RWPE1 (cell line): ENCODE measurements around the gene FRAS1.

Experiments used
- CTCF ChIA-PET: fragments of 350-600 bp; sonication (Branson Sonifier 250); formaldehyde crosslinking; extraction: SDS; loops from one replicate; lab custom pipeline; 2021; lab: Yijun Ruan, JAX
- POLR2A ChIA-PET: fragments of 400-600 bp; formaldehyde crosslinking; extraction: SDS; loops from one replicate; lab custom pipeline; 2020; ENCODE audit warnings: antibody characterized with exemption; ENCODE audit not compliant: low non-redundant PET; lab: Yijun Ruan, JAX
- DNase-seq: peaks from one replicate; pipeline ENCODE4 v3.0.0; 2012; ENCODE audit warnings: low spot score
- H3K27ac ChIP-seq: fragments of 450-650 bp; 2 replicates; pipeline ENCODE4 v1.5.1; 2017
- TF ChIP-seq, protein P1 (sequence below): fragments of 450-650 bp; conservative IDR thresholded peaks from 2 replicates; pipeline ENCODE4 v1.5.1; 2017; ENCODE audit warnings: low read depth, mild to moderate bottlenecking

The FRAS1 gene

GRCh38 chr4:78369679-78370078 lies 312.6 kb downstream of the FRAS1 start:
- TF ChIP-seq, protein P1, sequence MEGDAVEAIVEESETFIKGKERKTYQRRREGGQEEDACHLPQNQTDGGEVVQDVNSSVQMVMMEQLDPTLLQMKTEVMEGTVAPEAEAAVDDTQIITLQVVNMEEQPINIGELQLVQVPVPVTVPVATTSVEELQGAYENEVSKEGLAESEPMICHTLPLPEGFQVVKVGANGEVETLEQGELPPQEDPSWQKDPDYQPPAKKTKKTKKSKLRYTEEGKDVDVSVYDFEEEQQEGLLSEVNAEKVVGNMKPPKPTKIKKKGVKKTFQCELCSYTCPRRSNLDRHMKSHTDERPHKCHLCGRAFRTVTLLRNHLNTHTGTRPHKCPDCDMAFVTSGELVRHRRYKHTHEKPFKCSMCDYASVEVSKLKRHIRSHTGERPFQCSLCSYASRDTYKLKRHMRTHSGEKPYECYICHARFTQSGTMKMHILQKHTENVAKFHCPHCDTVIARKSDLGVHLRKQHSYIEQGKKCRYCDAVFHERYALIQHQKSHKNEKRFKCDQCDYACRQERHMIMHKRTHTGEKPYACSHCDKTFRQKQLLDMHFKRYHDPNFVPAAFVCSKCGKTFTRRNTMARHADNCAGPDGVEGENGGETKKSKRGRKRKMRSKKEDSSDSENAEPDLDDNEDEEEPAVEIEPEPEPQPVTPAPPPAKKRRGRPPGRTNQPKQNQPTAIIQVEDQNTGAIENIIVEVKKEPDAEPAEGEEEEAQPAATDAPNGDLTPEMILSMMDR = no peak
- DNase-seq = no peak
- POLR2A ChIA-PET = no interaction called here
- CTCF ChIA-PET = no interaction called here
- no peak overlapping the region for H3K27ac ChIP-seq

- POLR2A ChIA-PET = no interaction called here
- CTCF ChIA-PET = interaction anchor here (0.7 kb wide), 1 partner anchor 1323 kb away, joined by 3 read pairs; no protein-coding TSS in a partner anchor
- H3K27ac ChIP-seq = no peak overlapping the region
Observed at GRCh38 chr4:78370631-78371372, 313.7 kb downstream of the FRAS1 start.

DNA sequence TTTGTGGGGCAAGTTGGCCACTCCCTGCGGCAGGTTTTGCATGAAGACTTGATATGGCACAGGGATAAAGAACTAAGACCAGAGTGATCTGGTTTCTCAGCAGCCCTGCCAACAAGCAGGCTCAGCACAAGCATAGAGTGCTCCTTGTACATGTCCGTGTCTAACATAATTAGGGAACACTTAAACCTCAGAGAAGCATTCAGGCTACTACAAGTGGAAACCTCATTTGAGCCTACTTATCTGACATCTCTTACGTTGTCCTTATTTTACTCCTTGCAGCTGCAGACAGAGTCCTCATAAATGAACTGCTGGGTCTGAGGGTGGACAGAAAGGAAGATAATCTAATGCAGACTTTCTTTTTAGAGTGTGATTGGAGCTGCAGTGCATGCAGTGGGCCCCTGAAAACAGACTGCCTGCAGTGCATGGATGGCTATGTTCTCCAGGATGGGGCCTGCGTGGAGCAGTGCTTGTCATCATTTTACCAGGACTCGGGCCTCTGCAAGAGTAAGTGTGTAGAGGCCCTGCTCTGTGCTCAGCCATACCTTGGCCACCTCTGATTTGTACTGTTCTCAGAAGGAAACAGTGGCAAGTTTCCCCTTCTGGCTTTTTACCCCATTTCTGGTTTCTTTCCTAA lies 315.3 kb downstream of the FRAS1 start:
- no peak for DNase-seq
- TF ChIP-seq, protein P1 = no peak
- ChIA-PET POLR2A (no interaction called here), CTCF (no interaction called here)
- no peak overlapping the region for H3K27ac ChIP-seq

More at GRCh38 chr4:78370631-78371372, 313.7 kb downstream of the FRAS1 start:
- DNase-seq = peak; percentile 23
- TF ChIP-seq, protein P1 = no peak

DNA sequence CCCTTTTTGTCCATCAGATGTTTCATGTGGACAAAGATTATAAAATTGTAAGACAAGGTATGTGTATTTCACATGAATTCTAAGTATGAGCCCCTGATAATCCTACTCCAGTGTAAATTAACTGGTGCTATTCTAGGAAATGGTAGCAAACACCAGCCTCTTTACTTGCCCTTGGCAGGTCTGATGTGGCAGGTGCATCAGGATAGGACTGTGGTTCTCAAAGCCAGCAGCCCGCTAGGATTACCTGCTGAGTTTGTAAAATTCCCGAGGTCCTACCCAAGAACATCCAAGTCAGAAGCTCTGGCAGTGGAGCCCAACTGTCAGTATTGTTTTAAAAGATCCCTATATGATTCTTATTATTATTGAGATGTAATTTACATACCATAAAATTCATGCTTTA lies 320.4 kb downstream of the FRAS1 start:
- POLR2A ChIA-PET = no interaction called here
- CTCF ChIA-PET = no interaction called here
- no peak overlapping the region for H3K27ac ChIP-seq
- TF ChIP-seq, protein P1 = no peak
- DNase-seq = no peak

DNA sequence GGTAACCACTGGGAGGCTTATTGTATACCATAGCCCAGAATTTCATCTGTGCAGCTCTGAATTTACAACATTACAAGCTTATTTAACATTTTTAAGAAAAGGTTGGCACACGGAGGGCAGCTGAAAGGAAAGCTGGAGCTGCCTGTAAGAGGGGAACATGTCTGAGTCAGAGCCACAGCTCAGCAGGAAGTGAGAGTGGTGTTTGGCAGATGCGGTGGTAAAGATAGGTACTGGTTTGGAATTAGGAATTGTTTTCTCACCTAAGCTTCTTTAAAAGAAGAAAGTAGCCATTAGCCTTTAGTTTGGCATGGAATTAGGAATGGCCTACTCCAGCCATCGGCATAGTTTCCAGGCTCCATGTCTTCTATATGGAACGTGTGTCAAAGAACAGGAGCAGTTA lies 321.9 kb downstream of the FRAS1 start:
- CTCF ChIA-PET = interaction anchor here (0.6 kb wide), 1 partner anchor 419 kb away, joined by 4 read pairs; no protein-coding TSS in a partner anchor
- TF ChIP-seq, protein P1 = no peak

DNA sequence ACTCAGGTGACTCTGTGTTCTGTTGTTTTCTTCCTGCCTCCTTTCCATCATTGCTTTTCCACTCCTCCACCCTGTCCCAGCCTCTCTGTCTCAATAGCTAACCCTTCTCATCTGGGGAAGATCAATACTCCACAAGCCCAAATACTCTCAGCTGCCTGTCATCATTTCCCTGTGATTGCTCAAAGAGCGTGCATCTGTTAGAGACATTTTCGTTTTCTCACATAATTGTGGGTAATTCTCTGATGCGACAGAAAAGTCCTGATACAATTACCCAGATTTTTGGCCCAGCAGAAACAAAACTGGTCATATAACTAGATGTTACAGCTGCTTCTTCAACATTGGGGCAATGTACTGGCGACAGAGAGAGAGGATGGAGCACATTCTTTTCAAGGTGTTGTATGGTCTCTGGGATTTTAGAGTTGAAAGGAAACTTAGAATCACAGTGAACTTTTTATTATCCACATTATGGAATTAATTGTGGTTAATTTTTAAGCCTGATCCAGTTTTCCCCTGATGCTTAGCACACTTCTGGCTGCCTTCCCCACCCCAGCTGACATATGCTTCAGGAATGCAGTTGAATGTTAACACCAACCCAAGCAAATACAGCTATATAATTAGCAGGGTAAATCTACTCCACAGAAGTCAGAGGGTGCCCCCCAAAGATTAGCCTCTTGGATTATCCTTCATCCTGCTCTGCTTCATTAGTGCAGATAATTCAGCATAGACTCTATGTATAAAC lies 323.0 kb downstream of the FRAS1 start:
- TF ChIP-seq, protein P1 = no peak
- POLR2A ChIA-PET = no interaction called here
- DNase-seq = peak; percentile 52
- CTCF ChIA-PET = interaction anchor here (0.6 kb wide), 2 partner anchors 26 to 420 kb away, joined by 3 to 4 read pairs; no protein-coding TSS in a partner anchor
- no peak overlapping the region for H3K27ac ChIP-seq

More for the DNA sequence above, 321.9 kb downstream of the FRAS1 start:
- no peak overlapping the region for H3K27ac ChIP-seq
- DNase-seq = no peak
- POLR2A ChIA-PET = no interaction called here
